Ectodermal cell (in vitro differentiated cells): Measurements from ENCODE around the gene C19orf81.

Experiments
- H3K27ac ChIP-seq: 2 replicates; pipeline ENCODE4 v1.7.0; 2013; ENCODE audit warnings: mild to moderate bottlenecking, low read depth, low read length; ENCODE audit not compliant: insufficient read depth, poor library complexity, severe bottlenecking
- H3K27me3 ChIP-seq: 2 replicates; pipeline ENCODE4 v1.7.0; 2013; ENCODE audit warnings: mild to moderate bottlenecking, low read length; ENCODE audit not compliant: insufficient read depth, control insufficient read depth, poor library complexity, severe bottlenecking
- H3K36me3 ChIP-seq: one replicate; pipeline ENCODE4 v1.7.0; 2013; ENCODE audit warnings: low read length; ENCODE audit not compliant: control insufficient read depth, insufficient read depth
- H3K4me1 ChIP-seq: one replicate; pipeline ENCODE4 v1.7.0; 2013; ENCODE audit warnings: low read length; ENCODE audit not compliant: control insufficient read depth, insufficient read depth
- H3K4me3 ChIP-seq: 2 replicates; pipeline ENCODE4 v1.7.0; 2013; ENCODE audit warnings: low read depth, low read length, control low read depth; ENCODE audit not compliant: insufficient read depth
- H3K9me3 ChIP-seq: 2 replicates; pipeline ENCODE4 v1.7.0; 2013; ENCODE audit warnings: mild to moderate bottlenecking, low read length, moderate library complexity; ENCODE audit not compliant: control insufficient read depth
- WGBS, 2 experiments: methylation state at CpG; one replicate each; pipeline ENCODE4 v1.1.7; 2013; ENCODE audit warnings: missing lambda C conversion rate in 2 of 2; 5-methylcytosine and 5-hydroxymethylcytosine counted together

Gene C19orf81

DNA sequence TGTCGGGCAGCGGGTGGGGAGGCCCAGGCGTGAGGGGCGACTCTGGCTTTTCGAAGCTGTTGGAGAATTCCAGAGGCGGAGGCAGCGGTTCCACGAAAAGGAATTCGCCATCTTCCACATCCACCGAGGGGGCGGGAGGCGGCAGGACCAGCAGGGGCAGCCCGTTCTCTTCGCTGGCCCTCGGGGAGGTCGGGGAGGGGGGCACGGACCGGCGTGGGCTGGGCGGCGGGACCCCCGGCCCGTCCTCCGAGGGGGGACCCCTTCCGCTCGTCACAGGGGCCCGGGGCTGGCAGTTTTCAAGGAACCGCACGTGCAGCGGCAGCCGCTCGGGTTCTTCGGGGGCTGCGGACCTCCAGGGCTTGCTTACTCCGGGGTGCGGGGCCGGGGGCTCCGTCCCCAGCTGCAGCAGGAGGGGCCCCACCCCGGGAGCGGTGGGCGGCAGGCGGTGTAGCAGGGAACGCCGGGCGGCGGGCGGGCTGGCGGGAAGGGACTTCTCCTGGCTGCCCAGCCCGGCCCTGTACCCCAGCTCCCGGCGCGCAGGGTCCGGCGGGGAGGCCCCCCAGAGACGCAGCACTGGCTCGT is 18.0 kb downstream of the C19orf81 start:
- Histone ChIP-seq H3K27me3 (peaks cover 26% of the 10 kb centered on the region), H3K4me3 (no peak overlapping the region), H3K4me1 (no peaks in the 10 kb centered on the region), H3K9me3 (peaks cover 2% of the 10 kb centered on the region), H3K27ac (no peak overlapping the region), H3K36me3 (no peaks in the 10 kb centered on the region)
- 72% methylated on average over 56 of the region's 56 CpGs for WGBS, 2 experiments

DNA sequence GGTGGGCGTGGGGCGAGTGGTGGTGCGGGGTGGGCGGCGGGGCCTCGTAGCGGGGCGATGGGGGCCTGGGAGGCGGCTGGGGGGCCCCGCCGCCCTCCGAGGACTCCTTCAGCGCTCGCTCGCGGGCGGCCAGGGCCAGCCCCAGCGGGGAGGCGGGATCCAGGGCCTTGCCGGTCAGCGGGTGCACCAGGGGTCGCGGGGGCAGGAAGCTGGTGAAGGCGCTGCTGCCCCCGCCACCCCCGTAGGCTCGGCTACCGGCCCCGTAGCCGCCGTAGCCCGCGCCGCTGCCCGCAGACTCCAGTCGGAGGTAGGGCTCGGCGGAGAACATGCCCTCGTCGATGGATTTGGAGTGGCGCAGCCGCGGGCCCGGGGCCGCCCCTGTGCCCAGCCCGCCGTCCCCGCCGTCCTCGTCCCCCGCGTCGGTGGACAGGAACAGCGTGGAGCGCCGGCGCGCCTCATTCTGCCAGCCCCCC is 18.6 kb downstream of the C19orf81 start:
- WGBS, 2 experiments = 63 to 66% methylated on average over 58 of the region's 58 CpGs
- Histone ChIP-seq H3K4me1 (no peaks in the 10 kb centered on the region), H3K27me3 (peaks cover 26% of the 10 kb centered on the region), H3K36me3 (no peaks in the 10 kb centered on the region), H3K4me3 (no peak overlapping the region), H3K9me3 (peaks cover 2% of the 10 kb centered on the region), H3K27ac (no peak overlapping the region)

DNA sequence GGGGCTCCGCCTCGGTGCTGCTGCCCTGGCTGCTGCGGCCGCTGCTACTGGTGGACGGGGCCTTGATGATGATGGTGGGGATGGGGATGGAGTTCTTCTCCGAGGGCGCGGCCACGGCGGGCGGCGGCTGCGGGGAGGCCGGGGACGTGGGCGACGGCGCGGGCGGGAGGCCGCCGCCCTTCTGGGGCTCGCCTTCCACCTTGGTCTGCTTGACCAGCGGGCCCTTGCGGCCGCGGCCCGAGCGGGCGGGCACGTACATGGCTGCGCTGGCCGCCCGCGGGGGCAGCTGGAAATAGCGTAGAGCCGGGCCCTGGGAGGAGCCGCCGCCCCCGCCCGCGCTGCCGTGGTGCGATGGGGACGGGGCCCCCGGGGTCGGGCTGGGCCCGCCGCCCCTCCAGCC is 19.2 kb downstream of the C19orf81 start:
- Histone ChIP-seq H3K9me3 (peaks cover 2% of the 10 kb centered on the region), H3K27me3 (peaks cover 26% of the 10 kb centered on the region), H3K36me3 (no peaks in the 10 kb centered on the region), H3K4me3 (no peak overlapping the region), H3K4me1 (no peaks in the 10 kb centered on the region), H3K27ac (no peak overlapping the region)
- 66 to 67% methylated on average over 49 of the region's 49 CpGs for WGBS, 2 experiments

DNA sequence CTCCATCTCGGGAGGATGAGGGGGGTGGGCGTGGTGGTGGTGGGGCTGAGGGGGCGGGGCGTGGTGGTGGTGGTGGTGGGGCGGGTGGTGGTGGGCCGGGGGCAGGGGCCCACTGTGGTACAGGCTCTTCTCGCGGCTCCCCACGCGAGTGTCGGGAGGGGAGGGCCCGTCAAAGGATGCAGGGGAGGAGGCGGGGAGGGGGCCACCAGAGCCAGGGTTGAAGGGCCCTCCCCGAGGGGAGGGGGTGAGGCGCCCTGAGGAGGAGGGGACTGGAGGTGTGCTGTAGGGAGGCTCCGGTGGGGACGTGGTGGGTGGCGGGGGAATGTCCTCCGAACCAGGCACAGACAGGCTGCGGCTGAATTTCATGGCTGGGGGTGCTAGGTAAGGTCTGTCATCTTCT is 19.6 kb downstream of the C19orf81 start:
- no peak overlapping the region for H3K4me3 ChIP-seq
- H3K9me3 ChIP-seq = peaks cover 2% of the 10 kb centered on the region
- WGBS, 2 experiments = 83 to 85% methylated on average over 16 to 18 of the region's 20 CpGs
- H3K27me3 ChIP-seq = peaks cover 26% of the 10 kb centered on the region
- H3K27ac ChIP-seq = no peak overlapping the region
- no peaks in the 10 kb centered on the region for H3K4me1 ChIP-seq
- no peaks in the 10 kb centered on the region for H3K36me3 ChIP-seq

DNA sequence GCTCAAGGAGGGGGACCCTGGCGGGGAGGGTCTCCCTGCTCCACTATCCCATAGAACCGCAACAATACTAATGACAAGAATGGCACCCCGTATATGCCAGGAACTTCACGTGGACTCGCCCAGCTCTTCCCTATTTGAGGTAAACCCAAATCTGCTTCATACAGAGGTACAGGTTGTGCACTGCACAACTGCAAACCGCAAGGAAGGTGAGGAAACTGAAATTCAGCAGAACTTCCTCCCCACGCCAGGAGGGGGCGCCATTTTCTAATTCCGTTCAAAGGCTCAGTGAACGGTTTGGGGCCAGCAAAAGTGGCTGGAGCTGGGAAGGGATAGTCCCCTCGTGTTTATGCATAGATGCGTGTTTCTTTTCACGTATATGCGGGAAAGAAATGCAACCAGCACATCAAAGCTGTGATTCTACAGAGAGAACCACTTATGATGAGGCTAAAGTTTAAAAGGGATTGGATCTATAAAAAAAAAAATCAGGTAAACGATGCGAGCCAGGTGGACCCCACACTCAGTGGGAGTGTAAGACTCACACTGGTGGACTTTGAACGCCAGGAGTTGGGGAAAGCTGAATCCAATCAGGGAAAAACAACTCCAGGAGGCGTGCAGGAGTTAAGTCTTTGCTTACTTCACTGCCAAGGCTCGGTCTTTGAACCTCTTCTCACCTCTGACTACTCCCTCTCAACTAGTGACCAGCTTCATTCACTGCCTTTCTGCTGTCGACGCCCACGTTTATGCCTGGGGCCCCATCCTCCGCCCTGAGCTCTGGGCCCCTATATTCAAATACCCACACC is 20.3 kb downstream of the C19orf81 start:
- peaks cover 26% of the 10 kb centered on the region for H3K27me3 ChIP-seq
- no peaks in the 10 kb centered on the region for H3K36me3 ChIP-seq
- no peaks in the 10 kb centered on the region for H3K4me1 ChIP-seq
- H3K4me3 ChIP-seq = no peak overlapping the region
- WGBS, 2 experiments = 64 to 65% methylated on average over 23 of the region's 23 CpGs
- no peak overlapping the region for H3K27ac ChIP-seq
- H3K9me3 ChIP-seq = no peaks in the 10 kb centered on the region

DNA sequence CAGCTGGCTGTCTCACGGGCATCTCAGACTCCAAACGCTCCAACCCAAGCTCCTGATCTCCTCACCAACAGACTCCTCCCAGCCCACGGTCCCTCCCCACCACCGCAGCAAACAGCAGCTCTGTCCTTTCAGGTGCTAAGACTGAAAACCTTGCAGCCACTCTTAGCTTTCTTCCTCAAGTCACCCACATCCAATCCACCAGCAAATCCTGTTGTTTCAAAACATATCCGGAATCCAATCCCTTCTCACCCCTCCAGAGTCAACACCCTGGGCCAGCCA is 20.8 kb downstream of the C19orf81 start:
- 71 to 72% methylated on average over 5 of the region's 5 CpGs for WGBS, 2 experiments
- Histone ChIP-seq H3K4me3 (no peak overlapping the region), H3K36me3 (no peaks in the 10 kb centered on the region), H3K9me3 (no peaks in the 10 kb centered on the region), H3K27me3 (peaks cover 26% of the 10 kb centered on the region), H3K4me1 (no peaks in the 10 kb centered on the region), H3K27ac (no peak overlapping the region)

DNA sequence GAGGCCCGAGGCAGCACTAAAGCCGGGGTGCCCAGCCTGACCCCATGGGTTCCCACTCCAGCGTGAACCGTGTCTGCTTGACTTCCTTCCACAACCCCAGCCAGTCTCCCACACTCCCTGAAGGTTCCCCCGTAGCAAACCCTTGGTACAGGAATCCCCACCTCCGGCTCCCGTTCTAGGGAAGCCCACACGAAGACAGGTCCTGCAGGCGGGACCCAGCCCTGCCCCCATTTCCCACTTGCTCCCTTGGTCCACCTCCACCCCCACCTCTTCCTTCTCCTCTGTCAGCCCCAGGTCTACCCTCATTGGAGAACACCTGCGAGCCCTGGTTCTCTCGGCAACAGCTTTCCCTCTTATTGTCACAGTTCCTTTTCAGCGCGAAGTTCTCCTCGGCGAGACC is 23.9 kb downstream of the C19orf81 start:
- no peak overlapping the region for H3K27ac ChIP-seq
- H3K9me3 ChIP-seq = no peaks in the 10 kb centered on the region
- WGBS, 2 experiments = 73 to 76% methylated on average over 15 of the region's 15 CpGs
- no peaks in the 10 kb centered on the region for H3K4me1 ChIP-seq
- no peak overlapping the region for H3K4me3 ChIP-seq
- no peaks in the 10 kb centered on the region for H3K36me3 ChIP-seq
- H3K27me3 ChIP-seq = peaks cover 11% of the 10 kb centered on the region

- Histone ChIP-seq H3K9me3 (no peaks in the 10 kb centered on the region), H3K27me3 (peaks cover 7% of the 10 kb centered on the region), H3K27ac (no peak overlapping the region), H3K4me1 (no peaks in the 10 kb centered on the region), H3K4me3 (no peak overlapping the region), H3K36me3 (no peaks in the 10 kb centered on the region)
- 47 to 75% methylated on average over 1 of the region's 1 CpG for WGBS, 2 experiments
Measured at GRCh38 chr19:50676625-50677197, 27.5 kb downstream of the C19orf81 start.

- H3K36me3 ChIP-seq = no peaks in the 10 kb centered on the region
- H3K27ac ChIP-seq = no peak overlapping the region
- H3K9me3 ChIP-seq = no peaks in the 10 kb centered on the region
- WGBS, 2 experiments = 42 to 53% methylated on average over 5 of the region's 5 CpGs
- no peaks in the 10 kb centered on the region for H3K4me1 ChIP-seq
- H3K27me3 ChIP-seq = peaks cover 7% of the 10 kb centered on the region
- H3K4me3 ChIP-seq = no peak overlapping the region
Measured at GRCh38 chr19:50677636-50678035, 28.4 kb downstream of the C19orf81 start.

- Histone ChIP-seq H3K4me3 (no peak overlapping the region), H3K4me1 (no peaks in the 10 kb centered on the region), H3K27ac (no peak overlapping the region), H3K27me3 (peaks cover 7% of the 10 kb centered on the region), H3K36me3 (no peaks in the 10 kb centered on the region), H3K9me3 (no peaks in the 10 kb centered on the region)
- WGBS, 2 experiments = 48 to 51% methylated on average over 3 of the region's 3 CpGs
Measured at GRCh38 chr19:50678323-50678722, 29.1 kb downstream of the C19orf81 start.
